Neural crest cell (in vitro differentiated cells): ENCODE data around the gene DGUOK. TPM values are rescaled to one million over a fixed set of nuclear protein-coding genes. Genes with fewer than 3 reads are reported as not detected.

ENCODE experiments used
- DNase-seq: peaks from one replicate; pipeline ENCODE4 v3.0.0; 2021; ENCODE audit warnings: low read depth, mixed read lengths, low spot score
- H3K27ac Mint-ChIP-seq: one replicate; pipeline ENCODE4 v1.8.0; 2021; ENCODE audit warnings: mild to moderate bottlenecking, mixed read lengths; ENCODE audit not compliant: unreplicated experiment
- H3K27me3 Mint-ChIP-seq: 2 replicates; pipeline ENCODE4 v1.8.0; 2021; ENCODE audit warnings: low read depth, mild to moderate bottlenecking, mixed read lengths
- H3K36me3 Mint-ChIP-seq: 2 replicates; pipeline ENCODE4 v1.8.0; 2021; ENCODE audit warnings: low read depth, mild to moderate bottlenecking, mixed read lengths
- H3K4me1 Mint-ChIP-seq: 2 replicates; pipeline ENCODE4 v1.8.0; 2021; ENCODE audit warnings: mixed read lengths
- H3K4me3 Mint-ChIP-seq: one replicate; pipeline ENCODE4 v1.8.0; 2021; ENCODE audit warnings: mild to moderate bottlenecking, mixed read lengths
- H3K9me3 Mint-ChIP-seq: 2 replicates; pipeline ENCODE4 v1.8.0; 2021; ENCODE audit warnings: mixed read lengths
- CTCF ChIP-seq: fragments of 200-600 bp; sonication (generic); conservative IDR thresholded peaks from 2 replicates; pipeline ENCODE4 v1.5.0; 2021; ENCODE audit warnings: antibody characterized with exemption, mild to moderate bottlenecking
- total RNA-seq: library from RNA; stranded (reverse); gene quantifications from 2 replicates; pipeline ENCODE4 v1.2.1, GENCODE V29; 2021

The DGUOK gene
- total RNA-seq, 1 donor from 2014 or later = 100 TPM

GRCh38 chr2:73911548-73912208, 15.0 kb upstream of the DGUOK start:
- H3K9me3 Mint-ChIP-seq = no peaks in the 10 kb centered on the region

GRCh38 chr2:73913414-73914054, 13.1 kb upstream of the DGUOK start:
- Mint-ChIP-seq H3K36me3 (no peaks in the 10 kb centered on the region), H3K4me3 (no peak overlapping the region), H3K9me3 (no peaks in the 10 kb centered on the region), H3K27me3 (peaks cover 8% of the 10 kb centered on the region), H3K27ac (no peak overlapping the region), H3K4me1 (no peaks in the 10 kb centered on the region)
- TF ChIP-seq CTCF = no peak
- DNase-seq = no peak

More at GRCh38 chr2:73911548-73912208, 15.0 kb upstream of the DGUOK start:
- Mint-ChIP-seq H3K4me3 (no peak overlapping the region), H3K27me3 (no peaks in the 10 kb centered on the region), H3K27ac (no peak overlapping the region), H3K36me3 (no peaks in the 10 kb centered on the region), H3K4me1 (no peaks in the 10 kb centered on the region)
- no peak for TF ChIP-seq CTCF
- no peak for DNase-seq

GRCh38 chr2:73914667-73915066, 12.0 kb upstream of the DGUOK start:
- H3K27ac Mint-ChIP-seq = no peak overlapping the region
- no peaks in the 10 kb centered on the region for H3K36me3 Mint-ChIP-seq
- no peaks in the 10 kb centered on the region for H3K4me1 Mint-ChIP-seq
- DNase-seq = no peak
- peaks cover 18% of the 10 kb centered on the region for H3K27me3 Mint-ChIP-seq
- H3K4me3 Mint-ChIP-seq = no peak overlapping the region
- no peak for TF ChIP-seq CTCF
- no peaks in the 10 kb centered on the region for H3K9me3 Mint-ChIP-seq

GRCh38 chr2:73915437-73915993, 11.2 kb upstream of the DGUOK start:
- Mint-ChIP-seq H3K9me3 (no peaks in the 10 kb centered on the region), H3K27me3 (peaks cover 24% of the 10 kb centered on the region), H3K4me3 (no peak overlapping the region), H3K4me1 (no peaks in the 10 kb centered on the region), H3K36me3 (no peaks in the 10 kb centered on the region), H3K27ac (no peak overlapping the region)
- DNase-seq = no peak
- TF ChIP-seq CTCF = no peak

- H3K27ac Mint-ChIP-seq = no peak overlapping the region
- H3K27me3 Mint-ChIP-seq = peaks cover 35% of the 10 kb centered on the region
- H3K36me3 Mint-ChIP-seq = no peaks in the 10 kb centered on the region
- no peak overlapping the region for H3K4me3 Mint-ChIP-seq
- H3K9me3 Mint-ChIP-seq = no peaks in the 10 kb centered on the region
- no peaks in the 10 kb centered on the region for H3K4me1 Mint-ChIP-seq
- no peak for TF ChIP-seq CTCF
- DNase-seq = no peak
Observed at GRCh38 chr2:73916666-73917065, 10.0 kb upstream of the DGUOK start.
